H4 (cell line): ENCODE data around the gene IGF1R. TPM values are rescaled to one million over a fixed set of nuclear protein-coding genes. Genes with fewer than 3 reads are reported as not detected.

Experiments
- DNase-seq: peaks from one replicate; pipeline ENCODE4 v3.0.0-alpha.2; 2015; ENCODE audit warnings: low spot score
- total RNA-seq: library from RNA; depleted of rRNA; stranded (reverse); fragments of >200 nt; shearing (Covaris generic); gene quantifications from 2 replicates; pipeline ENCODE4 v1.2.3, GENCODE V29; 2014

IGF1R gene
- total RNA-seq, 1 experiment from 2014 or later = 15.5 TPM

DNA sequence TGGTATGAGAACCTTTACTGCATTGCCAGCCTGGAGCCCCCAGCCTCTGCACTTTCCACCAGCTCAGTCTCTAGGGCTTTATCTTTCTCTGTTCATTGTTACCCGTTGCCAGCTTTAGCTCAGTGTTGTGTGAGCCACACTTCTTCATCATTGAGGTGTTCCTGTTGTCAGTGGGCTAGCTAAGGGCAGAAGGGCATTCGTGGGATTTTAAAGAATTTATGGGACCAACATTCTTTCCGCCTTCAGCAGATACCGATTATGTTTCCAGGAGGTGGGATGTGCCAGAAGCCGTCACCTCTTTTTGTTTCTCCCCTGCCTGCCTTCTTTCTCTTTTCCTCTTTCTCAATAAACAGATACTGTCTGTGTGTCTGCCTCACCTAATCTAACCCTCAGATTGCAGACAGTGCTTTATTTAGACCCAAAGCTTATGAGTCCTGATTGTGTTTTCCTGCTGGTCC lies 294.7 kb downstream of the IGF1R start:
- DNase-seq = no peak

DNA sequence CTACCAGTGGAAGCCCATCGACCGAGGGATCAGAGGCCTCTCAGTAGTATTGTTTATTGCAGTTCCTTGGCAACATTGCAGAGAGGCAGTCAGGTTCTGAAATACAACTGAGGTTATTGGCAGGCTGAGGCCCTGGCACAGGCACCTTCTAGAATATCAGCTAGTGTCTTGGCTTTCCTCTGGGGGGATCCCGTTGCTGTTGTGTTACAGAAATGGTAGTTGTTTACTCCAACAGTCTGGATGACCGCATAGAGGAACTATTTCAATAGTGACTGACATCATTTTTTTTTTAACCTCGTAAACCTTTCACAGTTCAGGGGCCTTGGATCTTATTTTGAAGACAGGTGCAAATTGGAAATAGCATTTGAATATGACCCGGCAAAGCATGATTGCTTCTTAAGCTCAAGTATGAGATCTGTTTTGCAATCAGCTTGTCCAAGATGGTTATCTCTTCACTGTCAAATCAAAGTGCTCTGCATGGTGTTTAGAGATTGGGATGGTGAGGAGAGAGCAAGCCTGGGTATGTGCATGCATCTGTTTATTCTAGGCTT lies 295.3 kb downstream of the IGF1R start:
- DNase-seq = no peak

DNA sequence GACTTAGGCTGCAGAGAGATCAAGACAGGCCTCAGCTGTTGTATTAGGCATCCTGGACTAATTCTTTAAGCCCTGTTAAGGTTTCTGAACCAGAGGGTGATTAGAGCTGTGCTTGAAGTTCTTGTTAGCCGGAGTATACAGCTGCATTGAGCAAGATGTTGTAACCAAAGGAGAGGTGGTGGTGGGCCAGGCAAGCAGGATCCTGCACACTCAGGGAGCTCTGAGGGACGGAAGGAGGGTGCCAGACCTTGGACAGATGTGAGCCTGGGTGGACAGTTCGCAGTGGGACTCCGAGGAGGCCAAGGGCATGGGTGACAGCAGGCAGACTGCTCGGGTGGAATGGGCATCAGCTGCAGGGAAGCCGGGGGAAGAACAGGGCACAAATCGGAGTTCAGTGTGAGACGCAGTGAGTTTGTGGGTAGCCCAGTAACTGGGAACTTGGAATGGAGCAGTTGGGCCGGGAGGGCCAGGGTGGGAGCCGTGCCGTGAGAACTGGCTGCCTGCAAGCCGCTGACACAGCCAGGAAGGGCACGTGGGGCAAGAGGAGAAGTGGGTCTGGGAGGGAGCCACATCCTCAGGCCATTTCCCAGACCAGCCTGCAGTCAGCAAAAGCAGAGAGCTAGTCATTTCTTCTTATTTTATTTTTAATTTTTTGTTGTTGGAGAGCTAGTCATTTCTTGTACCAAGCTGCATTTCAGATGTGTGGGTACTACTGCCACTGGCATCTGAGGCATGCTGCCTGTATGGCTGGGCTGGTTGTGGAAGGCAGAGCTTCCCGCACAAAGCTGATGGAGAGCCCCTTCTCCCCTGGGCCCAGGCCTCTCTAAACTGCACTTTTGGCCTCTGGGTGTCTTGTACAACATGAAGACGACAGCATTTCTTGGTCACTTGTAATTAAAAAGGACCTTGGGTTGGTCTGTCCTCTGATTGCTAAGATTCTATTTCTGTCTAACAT lies 298.2 kb downstream of the IGF1R start:
- no peak for DNase-seq

DNA sequence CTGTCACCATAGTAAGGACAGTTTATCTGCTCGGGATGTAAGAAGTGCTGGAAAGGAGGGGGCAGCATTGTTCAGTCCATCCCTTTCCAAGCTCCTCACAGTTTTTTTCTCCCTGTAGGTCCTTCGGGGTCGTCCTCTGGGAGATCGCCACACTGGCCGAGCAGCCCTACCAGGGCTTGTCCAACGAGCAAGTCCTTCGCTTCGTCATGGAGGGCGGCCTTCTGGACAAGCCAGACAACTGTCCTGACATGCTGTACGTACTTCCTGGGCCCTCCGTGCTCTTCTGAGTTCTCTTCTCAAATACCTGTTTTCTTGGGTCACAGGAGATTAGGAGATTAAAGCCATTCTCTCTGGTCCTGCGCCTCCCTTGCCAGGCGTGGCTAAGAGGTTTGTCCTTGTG lies 300.1 kb downstream of the IGF1R start:
- no peak for DNase-seq

DNA sequence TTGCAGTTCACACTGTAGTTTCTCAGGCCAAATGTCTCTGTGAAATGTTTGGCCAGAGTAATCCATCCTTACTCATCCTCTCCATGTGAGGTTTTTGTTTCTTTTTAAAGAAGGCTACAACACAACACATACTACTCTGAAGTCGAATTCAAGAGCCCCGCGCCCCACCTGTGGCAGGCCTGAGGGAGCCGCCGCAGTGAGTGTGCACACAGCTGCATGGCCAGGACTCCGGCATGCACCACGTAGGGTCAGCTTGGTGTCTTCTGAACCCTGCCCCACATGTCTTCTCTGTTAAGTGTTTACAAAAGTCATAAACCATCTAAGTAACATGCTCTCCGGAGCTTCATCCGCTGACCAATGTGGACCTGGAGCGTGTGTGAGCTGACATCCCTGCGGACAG lies 300.6 kb downstream of the IGF1R start:
- DNase-seq = no peak

DNA sequence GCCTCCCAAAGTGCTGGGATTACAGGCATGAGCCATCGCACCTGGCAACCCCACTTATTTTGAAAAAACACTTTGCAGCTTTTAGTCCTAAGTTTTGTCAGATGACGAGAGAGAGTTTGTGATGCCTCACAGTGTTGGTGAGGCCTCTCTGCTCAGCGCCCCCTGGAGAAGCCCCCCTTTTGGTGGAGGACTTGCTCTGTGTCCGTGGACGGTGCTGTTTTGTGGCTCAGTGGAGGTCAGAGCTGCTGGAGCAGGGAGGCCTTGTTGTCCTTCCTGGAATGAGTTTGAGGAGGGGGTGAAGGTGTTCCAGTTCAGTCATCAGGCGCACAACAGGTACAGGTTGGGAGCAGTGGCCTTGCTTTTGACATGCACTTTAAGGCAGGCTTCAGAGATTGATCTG lies 301.3 kb downstream of the IGF1R start:
- DNase-seq = no peak

DNA sequence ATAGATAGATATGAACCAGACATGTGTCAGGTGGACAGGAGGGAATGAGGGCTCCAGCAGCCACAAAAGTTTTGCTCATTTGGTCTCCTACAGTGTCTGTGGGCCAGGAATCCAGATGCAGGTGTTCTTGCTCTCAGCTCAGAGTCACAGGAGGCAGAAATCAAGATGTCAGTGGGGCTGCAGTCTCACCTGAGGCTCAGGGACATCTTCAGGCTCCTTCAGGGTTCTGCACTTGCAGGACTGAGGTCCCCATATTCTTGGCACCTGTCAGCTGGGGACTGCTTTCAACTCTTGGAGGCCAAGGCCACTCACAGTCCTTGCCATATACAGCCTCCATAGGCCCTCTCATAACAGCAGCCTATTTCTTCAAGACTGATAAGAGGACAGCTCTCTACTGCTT lies 301.9 kb downstream of the IGF1R start:
- DNase-seq = no peak

DNA sequence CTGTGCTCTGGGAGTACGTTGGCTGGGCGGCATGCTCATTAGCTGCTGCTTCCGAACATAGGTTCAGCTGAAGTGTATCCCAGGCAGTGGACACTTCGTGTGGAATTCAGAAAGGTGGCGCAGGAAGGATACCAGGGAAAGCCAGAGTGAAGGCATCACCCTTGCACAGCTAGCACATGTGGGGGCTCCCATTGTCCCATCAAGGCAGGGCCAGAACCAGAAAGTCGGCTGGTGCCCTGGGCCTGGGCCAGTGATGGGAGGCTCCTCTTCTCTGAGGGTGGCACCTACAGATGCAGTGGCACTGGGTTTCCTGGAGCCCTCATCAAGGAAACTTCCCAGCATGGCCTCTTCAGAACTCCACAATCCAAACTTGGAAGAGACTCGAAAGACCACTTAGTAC lies 302.7 kb downstream of the IGF1R start:
- no peak for DNase-seq

DNA sequence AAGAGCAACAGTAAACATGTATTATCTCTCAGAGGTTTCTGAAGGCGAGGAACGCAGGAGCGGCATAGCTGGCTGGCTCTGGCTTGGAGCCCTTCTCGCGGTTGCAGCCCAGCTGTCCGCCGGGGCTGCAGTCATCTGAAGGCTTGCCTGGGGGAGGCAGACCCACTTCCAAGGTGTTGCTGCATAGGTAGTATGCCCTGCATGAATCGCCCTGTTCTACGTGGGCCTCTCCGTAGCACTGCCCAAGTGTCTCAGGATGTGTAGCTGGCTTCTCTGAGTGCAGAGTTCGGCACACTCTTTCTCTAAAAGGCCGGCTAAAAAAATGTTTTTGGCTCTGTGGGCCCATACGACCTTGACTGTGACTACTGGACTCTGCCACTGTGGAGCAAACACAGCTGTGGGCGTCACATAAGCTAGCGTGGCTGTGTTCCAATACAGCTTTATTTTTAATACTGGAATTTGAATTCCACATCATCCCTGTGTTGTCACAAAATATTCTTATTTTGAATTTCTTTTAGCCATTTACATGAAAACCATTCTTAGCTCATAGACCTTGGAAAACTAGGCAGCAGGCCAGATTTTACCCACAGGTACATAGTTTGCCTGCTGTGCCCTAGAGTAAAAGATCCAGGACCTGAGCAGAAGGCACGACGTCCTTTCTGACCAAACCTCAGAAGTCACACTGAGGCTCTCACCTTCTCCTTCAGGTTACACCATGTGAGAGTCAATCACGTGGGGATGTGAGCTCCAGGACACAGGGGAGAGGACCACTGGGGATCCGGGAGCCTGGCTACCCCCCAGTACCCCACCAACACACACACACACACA lies 303.4 kb downstream of the IGF1R start:
- DNase-seq = no peak

DNA sequence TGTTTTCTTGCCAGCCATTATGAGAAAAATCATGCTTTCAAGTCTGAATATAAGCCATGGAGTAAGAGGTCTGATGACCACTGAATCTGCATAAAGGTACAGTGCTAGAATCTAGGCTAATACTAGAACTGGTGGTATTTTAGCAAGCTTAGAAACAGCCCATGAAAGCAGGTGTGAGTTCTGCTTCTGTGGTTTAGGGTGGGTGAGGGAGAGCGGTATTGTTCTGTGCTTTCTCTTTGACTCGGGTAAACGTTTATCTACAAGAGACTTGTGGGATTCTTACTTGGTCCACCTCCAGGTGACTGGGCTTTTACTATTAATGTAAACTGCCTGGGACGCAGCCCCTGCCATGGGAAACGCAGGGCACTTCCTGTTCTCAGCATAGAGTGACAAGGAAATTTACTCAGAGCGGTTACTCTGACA lies 304.1 kb downstream of the IGF1R start:
- peak; percentile 76 for DNase-seq

DNA sequence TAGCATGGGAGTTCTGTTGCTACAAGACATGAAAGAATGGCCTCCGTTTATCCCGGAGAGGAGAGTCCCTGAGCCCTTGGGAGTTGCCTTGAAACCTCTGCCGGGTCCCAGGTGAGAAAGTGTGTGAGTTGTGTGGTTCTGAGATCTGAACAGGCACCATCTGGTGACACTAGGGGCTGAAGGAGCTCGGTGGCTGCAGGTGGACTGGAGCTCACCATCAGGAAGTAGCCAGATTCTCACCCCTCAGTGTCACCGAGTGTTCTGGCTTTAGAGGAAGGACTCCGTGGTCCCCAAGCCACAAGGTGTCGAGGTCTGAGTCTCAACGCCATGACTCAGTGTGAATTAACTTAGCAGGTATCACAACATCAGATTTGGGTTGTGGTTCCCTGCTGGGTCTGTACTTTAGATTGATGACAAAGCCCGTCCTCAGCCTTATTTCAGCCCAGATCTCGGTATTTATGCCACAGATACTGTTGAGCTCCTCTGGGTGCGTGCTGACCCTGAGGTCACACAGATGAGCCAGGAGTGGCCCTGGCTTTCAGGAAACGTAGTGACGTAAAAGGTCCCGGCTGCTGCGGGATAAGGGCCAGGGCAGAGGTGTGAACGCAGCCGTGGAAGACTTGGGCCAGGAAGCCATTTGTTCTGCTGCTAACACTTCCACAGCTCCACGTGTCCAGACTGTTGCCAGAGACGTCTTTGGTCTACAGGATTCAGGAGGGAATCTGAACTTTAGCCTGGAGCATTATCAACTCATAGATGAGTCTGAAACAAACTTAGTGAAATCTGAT lies 304.9 kb downstream of the IGF1R start:
- no peak for DNase-seq

DNA sequence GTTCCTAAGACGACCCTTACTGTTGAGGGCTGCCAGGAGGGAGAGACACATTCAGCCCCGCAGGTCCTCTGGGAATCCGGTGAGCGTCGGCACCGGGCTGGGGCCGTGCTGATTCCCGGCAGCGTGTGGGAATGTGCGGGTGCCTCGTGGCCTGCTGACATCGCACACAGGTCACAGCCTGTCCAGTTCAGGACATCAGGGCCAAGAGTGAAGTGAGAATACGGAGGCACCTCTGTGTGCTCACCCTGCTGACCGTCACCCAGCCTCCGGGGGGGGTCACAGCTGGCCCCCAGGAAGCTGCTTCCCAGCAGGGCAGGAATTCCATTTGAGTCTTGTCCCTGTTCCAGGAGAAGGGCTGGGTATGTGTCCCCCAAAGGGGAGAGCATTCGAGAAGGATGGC lies 305.6 kb downstream of the IGF1R start:
- no peak for DNase-seq

DNA sequence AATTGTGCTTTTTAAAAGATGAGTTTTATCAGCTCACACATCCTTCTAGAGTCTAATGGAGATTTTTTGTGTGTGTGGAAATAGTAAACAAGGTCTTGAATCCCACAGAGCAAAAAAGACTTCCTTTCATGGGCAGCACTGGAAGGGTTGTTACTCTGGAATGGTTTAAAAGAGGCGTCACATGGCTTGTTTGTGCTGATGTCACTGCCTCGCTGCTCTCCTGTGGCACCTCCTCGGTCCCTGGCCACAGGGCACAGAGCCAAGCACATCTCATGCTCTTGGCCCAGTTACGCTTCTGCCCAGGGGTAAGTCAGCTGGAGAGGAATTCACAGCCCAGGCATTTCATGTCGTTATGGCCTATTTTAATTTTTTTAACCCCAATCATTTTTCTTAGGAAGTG lies 306.1 kb downstream of the IGF1R start:
- peak; percentile 96 for DNase-seq

DNA sequence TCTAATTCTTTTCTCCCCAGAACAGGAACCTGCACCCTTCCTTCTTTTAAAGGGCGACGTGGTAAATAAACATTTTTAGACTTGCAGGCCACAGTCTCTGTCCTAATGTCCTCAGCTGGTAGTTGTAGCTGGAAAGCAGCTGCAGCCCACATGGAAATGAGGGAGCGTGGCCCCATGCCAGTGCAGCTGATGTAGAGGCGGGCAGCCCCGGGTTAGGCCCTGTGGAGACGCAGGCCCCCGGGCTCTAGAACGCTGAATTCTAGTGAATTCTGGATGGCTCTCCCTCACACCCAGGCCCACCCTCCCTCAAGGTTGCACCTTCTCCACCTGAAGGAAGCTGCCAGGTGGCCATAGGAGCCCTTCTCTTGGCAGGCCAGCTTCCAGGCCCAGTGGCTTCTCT lies 307.0 kb downstream of the IGF1R start:
- DNase-seq = no peak

DNA sequence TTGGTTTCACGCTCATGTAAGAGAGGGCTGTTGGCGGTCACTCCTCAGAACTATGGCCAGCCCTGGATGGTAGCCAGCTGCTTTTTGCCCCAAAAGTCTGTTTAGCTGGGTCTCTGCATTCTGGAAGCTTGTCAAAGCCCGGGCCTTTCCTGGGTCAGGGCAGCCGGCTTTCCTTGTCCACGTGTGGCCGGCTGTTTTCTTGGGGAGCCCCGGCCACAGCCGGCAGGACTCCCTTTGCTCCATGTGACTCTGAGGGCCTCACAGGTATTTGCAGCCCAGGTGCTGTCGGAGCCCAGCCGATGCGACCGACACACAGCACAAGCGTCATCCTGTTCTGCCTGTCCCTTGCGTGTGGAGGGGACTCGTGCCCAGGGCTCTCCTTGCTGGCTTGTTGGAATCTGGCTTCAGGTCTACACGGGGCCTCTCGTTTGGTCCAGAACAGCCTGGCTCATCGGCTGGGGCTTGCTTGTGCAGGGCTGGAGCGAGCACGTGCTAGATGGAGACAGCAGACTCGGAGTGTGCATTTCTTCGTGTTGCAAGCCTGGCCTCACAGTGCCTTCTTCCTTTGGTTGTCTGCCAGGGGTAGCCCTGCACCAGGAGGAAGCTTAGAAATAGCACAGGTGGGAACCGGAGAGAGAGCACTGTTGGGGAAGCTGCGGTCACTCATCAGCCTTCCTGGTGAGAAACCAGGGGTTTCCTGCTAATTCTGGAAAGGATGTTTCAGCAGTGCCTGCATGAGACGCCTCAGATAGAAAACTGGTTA lies 307.8 kb downstream of the IGF1R start:
- no peak for DNase-seq

DNA sequence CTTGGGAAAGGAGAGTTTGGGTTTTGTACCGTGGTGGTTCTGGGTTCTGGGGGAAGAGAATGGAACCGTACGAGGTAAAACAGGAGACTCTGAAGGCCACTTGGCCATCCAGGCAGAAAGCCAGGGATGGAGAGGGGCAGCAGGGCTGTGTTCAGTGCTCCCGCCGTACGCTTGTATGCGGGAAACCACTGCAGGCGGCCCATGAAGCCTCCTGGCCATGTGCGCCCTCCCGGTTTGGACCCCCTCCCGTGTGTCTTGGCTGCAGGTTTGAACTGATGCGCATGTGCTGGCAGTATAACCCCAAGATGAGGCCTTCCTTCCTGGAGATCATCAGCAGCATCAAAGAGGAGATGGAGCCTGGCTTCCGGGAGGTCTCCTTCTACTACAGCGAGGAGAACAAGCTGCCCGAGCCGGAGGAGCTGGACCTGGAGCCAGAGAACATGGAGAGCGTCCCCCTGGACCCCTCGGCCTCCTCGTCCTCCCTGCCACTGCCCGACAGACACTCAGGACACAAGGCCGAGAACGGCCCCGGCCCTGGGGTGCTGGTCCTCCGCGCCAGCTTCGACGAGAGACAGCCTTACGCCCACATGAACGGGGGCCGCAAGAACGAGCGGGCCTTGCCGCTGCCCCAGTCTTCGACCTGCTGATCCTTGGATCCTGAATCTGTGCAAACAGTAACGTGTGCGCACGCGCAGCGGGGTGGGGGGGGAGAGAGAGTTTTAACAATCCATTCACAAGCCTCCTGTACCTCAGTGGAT lies 308.6 kb downstream of the IGF1R start:
- DNase-seq = no peak

DNA sequence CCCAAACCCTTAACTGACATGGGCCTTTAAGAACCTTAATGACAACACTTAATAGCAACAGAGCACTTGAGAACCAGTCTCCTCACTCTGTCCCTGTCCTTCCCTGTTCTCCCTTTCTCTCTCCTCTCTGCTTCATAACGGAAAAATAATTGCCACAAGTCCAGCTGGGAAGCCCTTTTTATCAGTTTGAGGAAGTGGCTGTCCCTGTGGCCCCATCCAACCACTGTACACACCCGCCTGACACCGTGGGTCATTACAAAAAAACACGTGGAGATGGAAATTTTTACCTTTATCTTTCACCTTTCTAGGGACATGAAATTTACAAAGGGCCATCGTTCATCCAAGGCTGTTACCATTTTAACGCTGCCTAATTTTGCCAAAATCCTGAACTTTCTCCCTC lies 309.3 kb downstream of the IGF1R start:
- no peak for DNase-seq

DNA sequence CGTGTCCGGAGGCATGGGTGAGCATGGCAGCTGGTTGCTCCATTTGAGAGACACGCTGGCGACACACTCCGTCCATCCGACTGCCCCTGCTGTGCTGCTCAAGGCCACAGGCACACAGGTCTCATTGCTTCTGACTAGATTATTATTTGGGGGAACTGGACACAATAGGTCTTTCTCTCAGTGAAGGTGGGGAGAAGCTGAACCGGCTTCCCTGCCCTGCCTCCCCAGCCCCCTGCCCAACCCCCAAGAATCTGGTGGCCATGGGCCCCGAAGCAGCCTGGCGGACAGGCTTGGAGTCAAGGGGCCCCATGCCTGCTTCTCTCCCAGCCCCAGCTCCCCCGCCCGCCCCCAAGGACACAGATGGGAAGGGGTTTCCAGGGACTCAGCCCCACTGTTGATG lies 309.7 kb downstream of the IGF1R start:
- DNase-seq = no peak

DNA sequence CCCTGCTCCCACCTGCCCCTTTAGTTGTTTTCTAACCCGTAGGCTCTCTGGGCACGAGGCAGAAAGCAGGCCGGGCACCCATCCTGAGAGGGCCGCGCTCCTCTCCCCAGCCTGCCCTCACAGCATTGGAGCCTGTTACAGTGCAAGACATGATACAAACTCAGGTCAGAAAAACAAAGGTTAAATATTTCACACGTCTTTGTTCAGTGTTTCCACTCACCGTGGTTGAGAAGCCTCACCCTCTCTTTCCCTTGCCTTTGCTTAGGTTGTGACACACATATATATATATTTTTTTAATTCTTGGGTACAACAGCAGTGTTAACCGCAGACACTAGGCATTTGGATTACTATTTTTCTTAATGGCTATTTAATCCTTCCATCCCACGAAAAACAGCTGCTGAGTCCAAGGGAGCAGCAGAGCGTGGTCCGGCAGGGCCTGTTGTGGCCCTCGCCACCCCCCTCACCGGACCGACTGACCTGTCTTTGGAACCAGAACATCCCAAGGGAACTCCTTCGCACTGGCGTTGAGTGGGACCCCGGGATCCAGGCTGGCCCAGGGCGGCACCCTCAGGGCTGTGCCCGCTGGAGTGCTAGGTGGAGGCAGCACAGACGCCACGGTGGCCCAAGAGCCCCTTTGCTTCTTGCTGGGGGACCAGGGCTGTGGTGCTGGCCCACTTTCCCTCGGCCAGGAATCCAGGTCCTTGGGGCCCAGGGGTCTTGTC lies 310.7 kb downstream of the IGF1R start:
- no peak for DNase-seq

DNA sequence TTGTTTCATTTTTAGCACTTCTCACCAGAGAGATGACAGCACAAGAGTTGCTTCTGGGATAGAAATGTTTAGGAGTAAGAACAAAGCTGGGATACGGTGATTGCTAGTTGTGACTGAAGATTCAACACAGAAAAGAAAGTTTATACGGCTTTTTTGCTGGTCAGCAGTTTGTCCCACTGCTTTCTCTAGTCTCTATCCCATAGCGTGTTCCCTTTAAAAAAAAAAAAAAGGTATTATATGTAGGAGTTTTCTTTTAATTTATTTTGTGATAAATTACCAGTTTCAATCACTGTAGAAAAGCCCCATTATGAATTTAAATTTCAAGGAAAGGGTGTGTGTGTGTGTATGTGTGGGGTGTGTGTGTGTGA lies 311.3 kb downstream of the IGF1R start:
- DNase-seq = no peak
